ENCODE data around the gene TUFM. TPM values are rescaled to one million over a fixed set of nuclear protein-coding genes. Genes with fewer than 3 reads are reported as not detected.

Gene TUFM
- total RNA-seq, 4 donors from 2014 or later, result 83.0 to 121 (median 107) TPM

DNA sequence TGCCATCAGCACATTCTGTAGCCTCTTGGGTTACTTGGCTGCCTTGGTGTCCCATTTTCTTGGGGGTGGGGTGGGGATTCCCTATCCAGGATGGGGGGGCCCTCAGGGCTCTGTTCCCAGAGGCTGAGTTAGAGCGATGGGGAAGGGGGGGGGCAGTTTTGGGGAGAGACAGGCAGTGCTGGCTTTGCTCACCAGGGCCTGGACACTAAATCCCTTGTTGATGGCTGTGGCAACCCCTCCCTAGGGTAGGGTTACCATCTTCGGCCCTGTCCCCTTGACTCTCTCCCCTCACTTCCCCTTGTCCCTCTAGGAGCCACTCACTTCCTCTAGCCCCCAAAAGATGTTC, 31.5 kb upstream of the TUFM start:
- Histone ChIP-seq H3K4me1 (peaks cover 17% of the 10 kb centered on the region), H3K27ac (no peak overlapping the region), H3K9me3 (no peaks in the 10 kb centered on the region), H3K27me3 (peaks cover 13% of the 10 kb centered on the region), H3K4me3 (no peak overlapping the region), H3K36me3 (peaks cover 18% of the 10 kb centered on the region)
- TF ChIP-seq CTCF (IDR thresholded peaks at IDR 0.05), result no peak
- TF ChIP-seq POLR2AphosphoS5 (IDR thresholded peaks at IDR 0.05), result no peak
- TF ChIP-seq POLR2A (IDR thresholded peaks at IDR 0.05), result no peak
- no peak for TF ChIP-seq EP300 (IDR thresholded peaks at IDR 0.05)
- no peak for DNase-seq (ENCODE audit: low spot score in 2 of 2)
- WGBS, result 50% methylated on average over 1 of the region's 2 CpGs

- WGBS, result 66% methylated on average over 10 of the region's 12 CpGs
- H3K4me3 ChIP-seq, result no peak overlapping the region
- H3K27ac ChIP-seq, result no peak overlapping the region
- no peaks in the 10 kb centered on the region for H3K9me3 ChIP-seq
- peaks cover 17% of the 10 kb centered on the region for H3K4me1 ChIP-seq
- peaks cover 8% of the 10 kb centered on the region for H3K27me3 ChIP-seq
- no peak for DNase-seq (ENCODE audit: low spot score in 2 of 2)
- H3K36me3 ChIP-seq, result peaks cover 23% of the 10 kb centered on the region
- TF ChIP-seq CTCF (IDR thresholded peaks at IDR 0.05) (no peak), POLR2AphosphoS5 (IDR thresholded peaks at IDR 0.05) (no peak), POLR2A (IDR thresholded peaks at IDR 0.05) (no peak), EP300 (IDR thresholded peaks at IDR 0.05) (no peak)
These were observed 31.0 kb upstream of the TUFM start for GRCh38 chr16:28876973-28877654.

DNA sequence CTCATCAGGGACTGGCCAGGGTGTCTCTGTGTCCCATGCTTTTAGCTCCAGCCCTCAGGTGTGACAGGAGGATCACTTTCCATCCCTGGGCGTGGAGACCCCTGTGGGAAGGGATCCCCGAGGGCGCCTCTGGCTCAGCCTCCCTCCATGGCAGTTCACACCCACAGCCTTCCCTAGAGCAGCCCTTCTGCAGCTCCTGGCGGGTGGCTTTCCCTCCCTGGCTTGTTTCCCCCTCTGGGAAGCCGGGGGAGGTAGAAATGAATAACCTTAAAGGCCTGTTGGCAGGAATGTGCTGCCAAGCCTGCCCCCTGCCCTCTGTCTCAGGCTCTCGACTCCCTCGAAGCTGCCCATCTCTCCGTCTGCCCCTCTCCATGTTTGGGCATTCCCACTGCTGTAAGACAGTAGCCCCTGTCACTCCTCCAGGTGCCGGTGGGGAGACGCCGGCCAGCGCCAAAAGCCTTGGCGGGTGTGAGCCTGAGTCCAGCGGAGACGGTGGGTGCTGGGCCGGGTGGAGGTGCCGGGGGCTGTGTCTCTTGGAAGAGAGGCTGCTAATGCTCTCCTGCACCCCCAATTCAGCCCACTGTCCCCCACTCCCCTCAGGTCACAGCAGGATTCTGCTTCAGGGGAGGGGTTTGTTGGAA, 30.0 kb upstream of the TUFM start:
- Histone ChIP-seq H3K27ac (no peak overlapping the region), H3K4me3 (no peak overlapping the region), H3K27me3 (peaks cover 8% of the 10 kb centered on the region), H3K9me3 (no peaks in the 10 kb centered on the region), H3K4me1 (peaks cover 17% of the 10 kb centered on the region), H3K36me3 (peaks cover 33% of the 10 kb centered on the region)
- WGBS, result 40% methylated on average over 1 of the region's 17 CpGs
- no peak for DNase-seq (ENCODE audit: low spot score in 2 of 2)
- TF ChIP-seq POLR2AphosphoS5 (IDR thresholded peaks at IDR 0.05) (no peak), POLR2A (IDR thresholded peaks at IDR 0.05) (no peak), EP300 (IDR thresholded peaks at IDR 0.05) (no peak), CTCF (IDR thresholded peaks at IDR 0.05) (no peak)

GRCh38 chr16:28875134-28876018, 29.2 kb upstream of the TUFM start:
- H3K4me1 ChIP-seq, result peaks cover 15% of the 10 kb centered on the region
- TF ChIP-seq POLR2AphosphoS5 (IDR thresholded peaks at IDR 0.05), result no peak
- no peak for TF ChIP-seq POLR2A (IDR thresholded peaks at IDR 0.05)
- no peak for TF ChIP-seq CTCF (IDR thresholded peaks at IDR 0.05)
- no peak for TF ChIP-seq EP300 (IDR thresholded peaks at IDR 0.05)
- no peaks in the 10 kb centered on the region for H3K9me3 ChIP-seq
- H3K36me3 ChIP-seq, result peaks cover 40% of the 10 kb centered on the region
- 68% methylated on average over 11 of the region's 13 CpGs for WGBS
- DNase-seq (ENCODE audit: low spot score in 2 of 2), result no peak
- H3K4me3 ChIP-seq, result no peak overlapping the region
- peaks cover 2% of the 10 kb centered on the region for H3K27me3 ChIP-seq
- H3K27ac ChIP-seq, result no peak overlapping the region

DNA sequence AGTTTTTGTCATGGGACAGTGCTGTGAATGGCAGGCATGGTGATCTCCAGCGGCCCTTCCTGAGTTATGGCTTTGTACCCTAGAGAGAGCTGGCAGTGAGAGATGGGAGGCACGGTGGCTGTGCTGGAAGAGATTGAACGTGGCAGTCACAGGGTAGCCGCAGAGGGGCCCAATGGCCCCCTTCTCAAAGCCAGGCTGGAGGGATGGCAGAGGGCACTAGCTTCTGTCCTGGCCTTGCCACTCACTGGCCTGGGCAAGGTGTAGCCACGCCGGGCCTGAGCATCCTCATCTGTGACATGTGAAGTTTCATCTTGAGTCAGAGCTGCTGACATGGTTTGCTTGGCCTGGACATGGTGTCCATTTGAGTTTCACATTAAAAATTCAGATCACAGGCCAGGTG, 28.3 kb upstream of the TUFM start:
- H3K36me3 ChIP-seq, result peaks cover 50% of the 10 kb centered on the region
- no peaks in the 10 kb centered on the region for H3K9me3 ChIP-seq
- no peaks in the 10 kb centered on the region for H3K27me3 ChIP-seq
- TF ChIP-seq EP300 (IDR thresholded peaks at IDR 0.05) (no peak), POLR2A (IDR thresholded peaks at IDR 0.05) (no peak), POLR2AphosphoS5 (IDR thresholded peaks at IDR 0.05) (no peak), CTCF (IDR thresholded peaks at IDR 0.05) (no peak)
- H3K4me3 ChIP-seq, result no peak overlapping the region
- H3K27ac ChIP-seq, result no peak overlapping the region
- H3K4me1 ChIP-seq, result peaks cover 8% of the 10 kb centered on the region
- DNase-seq (ENCODE audit: low spot score in 2 of 2), result no peak
- 97% methylated on average over 4 of the region's 6 CpGs for WGBS

Data from suprapubic skin (tissue), 4 donors.